H9 (cell line): ENCODE measurements around the gene MAL. TPM values are rescaled to one million over a fixed set of nuclear protein-coding genes. Genes with fewer than 3 reads are reported as not detected.
A peak's percentile ranks its signal among the peaks of the same experiment; 100 is the strongest.

ENCODE experiments used
- DNase-seq: peaks from one replicate; pipeline ENCODE4 v3.0.0-alpha.2; 2017
- H2AFZ ChIP-seq: one replicate; pipeline ENCODE4 v1.6.1; 2013; ENCODE audit warnings: mild to moderate bottlenecking, low read length, control low read depth, moderate library complexity
- H2AK5ac ChIP-seq: 2 replicates; pipeline ENCODE4 v1.6.1; 2013; ENCODE audit warnings: low read length, control low read depth, mixed read lengths; ENCODE audit not compliant: insufficient read length
- H2BK120ac ChIP-seq: one replicate; pipeline ENCODE4 v1.6.1; 2013; ENCODE audit warnings: low read depth, mild to moderate bottlenecking, low read length, control low read depth, inconsistent platforms; ENCODE audit not compliant: poor library complexity, severe bottlenecking
- H2BK12ac ChIP-seq: 2 replicates; pipeline ENCODE4 v1.6.1; 2013; ENCODE audit warnings: low read length, control low read depth, mixed read lengths, low read depth; ENCODE audit not compliant: insufficient read length
- H2BK15ac ChIP-seq: 2 replicates; pipeline ENCODE4 v1.6.1; 2013; ENCODE audit warnings: low read depth, low read length, control low read depth
- H2BK20ac ChIP-seq: one replicate; pipeline ENCODE4 v1.6.1; 2013; ENCODE audit warnings: low read depth, mild to moderate bottlenecking, low read length, control low read depth, inconsistent platforms; ENCODE audit not compliant: poor library complexity, severe bottlenecking
- H2BK5ac ChIP-seq: 2 replicates; pipeline ENCODE4 v1.6.1; 2013; ENCODE audit warnings: low read length, control low read depth, mixed read lengths; ENCODE audit not compliant: insufficient read length
- H3K14ac ChIP-seq: 2 replicates; pipeline ENCODE4 v1.6.1; 2013; ENCODE audit warnings: low read length, control low read depth; ENCODE audit not compliant: insufficient read depth
- H3K18ac ChIP-seq: 2 replicates; pipeline ENCODE4 v1.6.1; 2013; ENCODE audit warnings: low read depth, mild to moderate bottlenecking, mixed read lengths, low read length, control low read depth; ENCODE audit not compliant: insufficient read length
- H3K23ac ChIP-seq: 2 replicates; pipeline ENCODE4 v1.6.1; 2013; ENCODE audit warnings: low read length, control low read depth, mixed read lengths, low read depth; ENCODE audit not compliant: insufficient read length
- H3K23me2 ChIP-seq: 2 replicates; pipeline ENCODE4 v1.6.1; 2013; ENCODE audit warnings: low read depth, mild to moderate bottlenecking, mixed read lengths, low read length, control low read depth; ENCODE audit not compliant: insufficient read length, poor library complexity, severe bottlenecking
- H3K27ac ChIP-seq: 2 replicates; pipeline ENCODE4 v1.5.1; 2013; ENCODE audit warnings: low read length, control low read depth, mixed read lengths, low read depth; ENCODE audit not compliant: insufficient read length
- H3K27me3 ChIP-seq: 2 replicates; pipeline ENCODE4 v1.6.1; 2013; ENCODE audit warnings: low read length, control low read depth, inconsistent platforms; ENCODE audit not compliant: insufficient read depth
- H3K4ac ChIP-seq: 2 replicates; pipeline ENCODE4 v1.6.1; 2013; ENCODE audit warnings: low read depth, mild to moderate bottlenecking, control low read depth, inconsistent platforms, low read length, moderate library complexity
- H3K4me1 ChIP-seq: 2 replicates; pipeline ENCODE4 v1.6.1; 2013; ENCODE audit warnings: low read length, control low read depth, inconsistent platforms; ENCODE audit not compliant: insufficient read depth
- H3K4me2 ChIP-seq: 2 replicates; pipeline ENCODE4 v1.6.1; 2013; ENCODE audit warnings: low read length, control low read depth, mixed read lengths; ENCODE audit not compliant: insufficient read length, insufficient read depth
- H3K56ac ChIP-seq: 2 replicates; pipeline ENCODE4 v1.6.1; 2013; ENCODE audit warnings: low read depth, mild to moderate bottlenecking, mixed read lengths, low read length, control low read depth; ENCODE audit not compliant: insufficient read length
- H3K79me1 ChIP-seq: 2 replicates; pipeline ENCODE4 v1.6.1; 2013; ENCODE audit warnings: low read depth, mild to moderate bottlenecking, moderate library complexity, low read length, control low read depth, inconsistent platforms; ENCODE audit not compliant: insufficient read depth, poor library complexity, severe bottlenecking
- H3K79me2 ChIP-seq: 2 replicates; pipeline ENCODE4 v1.6.1; 2013; ENCODE audit warnings: low read length, control low read depth, inconsistent platforms; ENCODE audit not compliant: insufficient read depth
- H3K9ac ChIP-seq: 2 replicates; pipeline ENCODE4 v1.6.1; 2013; ENCODE audit warnings: low read length, control low read depth, mixed read lengths; ENCODE audit not compliant: insufficient read length; ENCODE audit errors: extremely low read depth
- H3K9me3 ChIP-seq: one replicate; pipeline ENCODE4 v1.6.1; 2013; ENCODE audit warnings: low read depth, low read length, inconsistent platforms; ENCODE audit not compliant: control insufficient read depth
- H3T11ph ChIP-seq: one replicate; pipeline ENCODE4 v1.6.1; 2013; ENCODE audit warnings: mild to moderate bottlenecking, low read length, control low read depth, inconsistent platforms
- H4K20me1 ChIP-seq: one replicate; pipeline ENCODE4 v1.6.1; 2013; ENCODE audit not compliant: control insufficient read depth, insufficient read length, insufficient read depth
- H4K5ac ChIP-seq: 2 replicates; pipeline ENCODE4 v1.6.1; 2013; ENCODE audit warnings: low read depth, mild to moderate bottlenecking, mixed read lengths, low read length, control low read depth; ENCODE audit not compliant: insufficient read length
- H4K8ac ChIP-seq: replicated peaks from 2 replicates; pipeline ENCODE4 v1.6.1; 2013; ENCODE audit warnings: low read length, control low read depth, mixed read lengths, low read depth; ENCODE audit not compliant: insufficient read length
- H4K91ac ChIP-seq: 2 replicates; pipeline ENCODE4 v1.6.1; 2013; ENCODE audit warnings: low read depth, mild to moderate bottlenecking, moderate library complexity, mixed read lengths, low read length, control low read depth; ENCODE audit not compliant: insufficient read length
- H3K27ac Mint-ChIP-seq, 3 experiments: 2 replicates in 2 of 3; 3 replicates in 1 of 3; pipeline ENCODE4 v1.8.0; 2020 to 2021; ENCODE audit warnings: mixed read lengths in 3 of 3, mild to moderate bottlenecking in 1 of 3, moderate library complexity in 1 of 3
- H3K27me3 Mint-ChIP-seq: 2 replicates; pipeline ENCODE4 v1.8.0; 2021; ENCODE audit warnings: low read depth, mild to moderate bottlenecking, moderate library complexity, mixed read lengths
- H3K36me3 Mint-ChIP-seq, 3 experiments: 2 replicates in 2 of 3; 3 replicates in 1 of 3; pipeline ENCODE4 v1.8.0; 2020 to 2021; ENCODE audit warnings: low read depth in 3 of 3, mixed read lengths in 3 of 3; ENCODE audit not compliant: insufficient read depth in 1 of 3
- H3K4me1 Mint-ChIP-seq, 2 experiments: 2 replicates each; pipeline ENCODE4 v1.8.0; 2020; ENCODE audit warnings: mixed read lengths in 2 of 2
- H3K4me3 Mint-ChIP-seq, 2 experiments: 2 replicates in 1 of 2; 3 replicates in 1 of 2; pipeline ENCODE4 v1.8.0; 2020 to 2021; ENCODE audit warnings: mild to moderate bottlenecking in 2 of 2, mixed read lengths in 2 of 2, moderate library complexity in 1 of 2
- H3K9me3 Mint-ChIP-seq, 2 experiments: 2 replicates in 1 of 2; 3 replicates in 1 of 2; pipeline ENCODE4 v1.8.0; 2020; ENCODE audit warnings: mild to moderate bottlenecking in 2 of 2, mixed read lengths in 2 of 2, moderate library complexity in 1 of 2
- WGBS: extraction: QIAGEN DNeasy Blood & Tissue Kit; methylation state at CpG from one replicate; pipeline ENCODE4 v1.1.7; 2013; ENCODE audit warnings: missing lambda C conversion rate, low lambda C conversion rate, mixed read lengths; ENCODE audit not compliant: insufficient read length; ENCODE audit errors: extremely low coverage; 5-methylcytosine and 5-hydroxymethylcytosine counted together
- total RNA-seq: library from RNA; stranded (reverse); gene quantifications from 2 replicates; pipeline ENCODE4 v1.2.1, GENCODE V29; 2021
- TF ChIP-seq, protein P1 (sequence below): fragments of 200-600 bp; sonication (generic); conservative IDR thresholded peaks from 3 replicates; pipeline ENCODE4 v1.8.0; 2021; ENCODE audit warnings: antibody characterized with exemption, mild to moderate bottlenecking

Gene MAL
- total RNA-seq, 1 experiment from 2014 or later = not detected

DNA sequence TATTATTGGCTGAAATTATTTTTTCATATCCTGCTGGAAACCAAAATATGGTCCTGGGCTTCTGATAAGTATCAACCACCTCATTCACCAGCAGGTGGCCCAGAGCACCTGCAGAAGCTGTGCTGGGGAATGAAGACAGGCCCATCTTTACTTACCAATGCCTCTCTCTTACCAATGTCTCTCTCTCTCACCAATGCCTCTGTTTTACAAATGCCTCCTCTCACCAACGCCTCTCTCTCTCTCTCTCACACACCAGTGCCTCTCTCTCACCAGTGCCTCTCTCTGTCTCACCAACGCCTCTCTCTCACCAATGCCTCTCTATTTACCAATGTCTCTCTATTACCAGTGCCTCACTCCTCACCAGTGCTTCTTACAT, 2.3 kb upstream of the MAL start:
- H3K79me2 ChIP-seq = no peaks in the 10 kb centered on the region
- no CpG with 5 or more reads among the region's 2 CpGs for WGBS

More for the DNA sequence above, 2.3 kb upstream of the MAL start:
- H3K79me1 ChIP-seq = no peaks in the 10 kb centered on the region
- no peak overlapping the region for H2BK5ac ChIP-seq
- H3K18ac ChIP-seq = no peak overlapping the region
- no peak overlapping the region for H2AFZ ChIP-seq
- no peak overlapping the region for H4K5ac ChIP-seq
- H3K27ac ChIP-seq = no peak overlapping the region
- no peak overlapping the region for H2BK12ac ChIP-seq
- H3K56ac ChIP-seq = no peak overlapping the region
- no peaks in the 10 kb centered on the region for H3K9me3 ChIP-seq
- H4K8ac ChIP-seq = no peak overlapping the region
- no peak overlapping the region for H3K9ac ChIP-seq
- H3T11ph ChIP-seq = no peak overlapping the region
- H2BK20ac ChIP-seq = no peak overlapping the region
- peaks cover 38% of the 10 kb centered on the region for H3K27me3 ChIP-seq
- no peak overlapping the region for H3K4ac ChIP-seq
- no peak overlapping the region for H3K14ac ChIP-seq
- H3K36me3 Mint-ChIP-seq = no peaks in the 10 kb centered on the region; a peak in 1 of 7 replicates
- no peaks in the 10 kb centered on the region for H4K20me1 ChIP-seq
- no peak overlapping the region for H2BK120ac ChIP-seq
- H3K4me3 Mint-ChIP-seq = no peak overlapping the region
- TF ChIP-seq, protein P1, sequence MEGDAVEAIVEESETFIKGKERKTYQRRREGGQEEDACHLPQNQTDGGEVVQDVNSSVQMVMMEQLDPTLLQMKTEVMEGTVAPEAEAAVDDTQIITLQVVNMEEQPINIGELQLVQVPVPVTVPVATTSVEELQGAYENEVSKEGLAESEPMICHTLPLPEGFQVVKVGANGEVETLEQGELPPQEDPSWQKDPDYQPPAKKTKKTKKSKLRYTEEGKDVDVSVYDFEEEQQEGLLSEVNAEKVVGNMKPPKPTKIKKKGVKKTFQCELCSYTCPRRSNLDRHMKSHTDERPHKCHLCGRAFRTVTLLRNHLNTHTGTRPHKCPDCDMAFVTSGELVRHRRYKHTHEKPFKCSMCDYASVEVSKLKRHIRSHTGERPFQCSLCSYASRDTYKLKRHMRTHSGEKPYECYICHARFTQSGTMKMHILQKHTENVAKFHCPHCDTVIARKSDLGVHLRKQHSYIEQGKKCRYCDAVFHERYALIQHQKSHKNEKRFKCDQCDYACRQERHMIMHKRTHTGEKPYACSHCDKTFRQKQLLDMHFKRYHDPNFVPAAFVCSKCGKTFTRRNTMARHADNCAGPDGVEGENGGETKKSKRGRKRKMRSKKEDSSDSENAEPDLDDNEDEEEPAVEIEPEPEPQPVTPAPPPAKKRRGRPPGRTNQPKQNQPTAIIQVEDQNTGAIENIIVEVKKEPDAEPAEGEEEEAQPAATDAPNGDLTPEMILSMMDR = peak; percentile 37; the same call in 2 of the 3 replicates
- H3K4me1 Mint-ChIP-seq = peaks cover 35 to 48% of the 10 kb centered on the region in 2 experiments
- no peak overlapping the region for H3K27ac Mint-ChIP-seq
- no peak overlapping the region for H2AK5ac ChIP-seq
- peaks cover 8% of the 10 kb centered on the region for H3K23me2 ChIP-seq
- no peak overlapping the region for H3K4me2 ChIP-seq
- no peak for DNase-seq
- H3K27me3 Mint-ChIP-seq = peaks cover 82% of the 10 kb centered on the region
- H4K91ac ChIP-seq = no peak overlapping the region
- peaks cover 5% of the 10 kb centered on the region; the same call in 1 of the 2 replicates for H3K4me1 ChIP-seq
- H2BK15ac ChIP-seq = no peak overlapping the region
- no peaks in the 10 kb centered on the region for H3K9me3 Mint-ChIP-seq
- no peak overlapping the region for H3K23ac ChIP-seq
